K562 (cell line): ENCODE measurements around the gene HSFX3. TPM values are rescaled to one million over a fixed set of nuclear protein-coding genes. Genes with fewer than 3 reads are reported as not detected.

ENCODE experiments used
- ATF7 ChIP-seq: fragments of 450-650 bp; IDR thresholded peaks from 2 replicates; pipeline ENCODE4 v1.7.1; 2014; ENCODE audit warnings: mild to moderate bottlenecking, moderate library complexity
- BRF1 ChIP-seq: IDR thresholded peaks from 3 replicates; pipeline ENCODE4 v1.6.1; 2011; ENCODE audit warnings: borderline replicate concordance, mild to moderate bottlenecking; ENCODE audit not compliant: insufficient read length; ENCODE audit errors: extremely low read depth
- CHD4 ChIP-seq: fragments of 200-600 bp; sonication (generic); IDR thresholded peaks from 3 replicates; pipeline ENCODE4 v1.6.1; 2012; ENCODE audit warnings: low read depth, mild to moderate bottlenecking, mixed read lengths, low read length, inconsistent platforms; ENCODE audit not compliant: insufficient read depth, insufficient replicate concordance, poor library complexity, severe bottlenecking
- CREM ChIP-seq: IDR thresholded peaks from 2 replicates; pipeline ENCODE4 v1.6.1; 2014; ENCODE audit warnings: antibody characterized with exemption, low read depth
- ESRRA ChIP-seq: fragments of 450-650 bp; IDR thresholded peaks from 2 replicates; pipeline ENCODE4 v1.6.1; 2014; ENCODE audit warnings: low read depth, mild to moderate bottlenecking, moderate library complexity, borderline replicate concordance
- ILK ChIP-seq: fragments of 450-650 bp; IDR thresholded peaks from 2 replicates; pipeline ENCODE4 v1.6.1; 2016; ENCODE audit warnings: missing genetic modification characterization, low read depth, mild to moderate bottlenecking, missing compliant biosample characterization, moderate library complexity, borderline replicate concordance
- MECOM ChIP-seq: fragments of 250-450 bp; sonication (Bioruptor Pico); IDR thresholded peaks from 2 replicates; pipeline ENCODE4 v1.8.0; 2022; ENCODE audit warnings: inconsistent platforms
- NCOA1 ChIP-seq: fragments of 450-650 bp; IDR thresholded peaks from 2 replicates; pipeline ENCODE4 v1.6.1; 2016; ENCODE audit warnings: low read depth
- NEUROD1 ChIP-seq: fragments of 150-350 bp; IDR thresholded peaks from 2 replicates; pipeline ENCODE4 v1.6.1; 2014; ENCODE audit warnings: borderline replicate concordance, low read length, low read depth; ENCODE audit not compliant: partially characterized antibody
- POLR2G ChIP-seq: fragments of 200-400 bp; formaldehyde crosslinking; IDR thresholded peaks from 2 replicates; pipeline ENCODE4 v1.6.1; 2017; ENCODE audit warnings: low read depth, mild to moderate bottlenecking, antibody characterized with exemption, low read length, moderate library complexity
- ZFP36 ChIP-seq: fragments of 150-350 bp; IDR thresholded peaks from 2 replicates; pipeline ENCODE4 v1.6.1; 2018; ENCODE audit warnings: low read length, low read depth; ENCODE audit not compliant: partially characterized antibody
- ZNF280A ChIP-seq: fragments of 450-650 bp; IDR thresholded peaks from 2 replicates; pipeline ENCODE4 v1.6.1; 2018; ENCODE audit warnings: mild to moderate bottlenecking, low read depth; ENCODE audit not compliant: partially characterized antibody
- ZNF76 ChIP-seq: fragments of 250-450 bp; sonication (Bioruptor Pico); IDR thresholded peaks from 2 replicates; pipeline ENCODE4 v1.4.0; 2020; ENCODE audit warnings: mild to moderate bottlenecking, moderate library complexity, borderline replicate concordance
- polyA plus RNA-seq, 8 experiments: library from polyadenylated mRNA; depleted of rRNA in 4 of 8; stranded (reverse) in 5 of 8; unstranded in 3 of 8; fragments of >200 nt; fragmentation: Nextera tagmentation in 2 of 8; fragmentation: Illumina TruSeq in 1 of 8; extraction: Ambion mirVana in 2 of 8; extraction: Trizol in 1 of 8; gene quantifications; 2 replicates each; pipeline versions ENCODE4 v1.2.1 to v1.2.3, GENCODE V29; 2011 to 2014; ENCODE audit warnings: inconsistent platforms in 1 of 8, missing spikeins in 1 of 8
- total RNA-seq, 7 experiments: library from RNA; depleted of rRNA in 6 of 7; stranded (reverse); fragments of >200 nt in 6 of 7; fragmentation: Illumina TruSeq in 2 of 7; extraction: Trizol in 2 of 7; gene quantifications; 2 replicates each; pipeline versions ENCODE4 v1.2.1 to v1.2.3, GENCODE V29; 2011 to 2021; ENCODE audit warnings: low replicate concordance in 1 of 7
- TF ChIP-seq, protein P1 (sequence below): fragments of 250-450 bp; sonication (Bioruptor Pico); IDR thresholded peaks from 2 replicates; pipeline ENCODE4 v1.9.0; 2021; ENCODE audit warnings: mild to moderate bottlenecking, inconsistent platforms
- TF ChIP-seq, protein P2 (sequence below), 2 experiments: fragments of 250-450 bp in 1 of 2; fragments of 450-650 bp in 1 of 2; sonication (Bioruptor Pico) in 1 of 2; IDR thresholded peaks; 2 replicates each; pipeline versions ENCODE4 v1.6.1 to v1.8.0; 2016 to 2021; ENCODE audit warnings: mild to moderate bottlenecking in 2 of 2, moderate library complexity in 2 of 2, missing compliant biosample characterization in 1 of 2, missing genetic modification characterization in 1 of 2
- TF ChIP-seq, protein P3 (sequence below): fragments of 150-350 bp; conservative IDR thresholded peaks from 2 replicates; pipeline ENCODE4 v1.6.1; 2014; ENCODE audit warnings: low read length
- TF ChIP-seq, protein P4 (sequence below): sonication (generic); formaldehyde crosslinking; IDR thresholded peaks from 2 replicates; pipeline ENCODE4 v1.9.0; 2022; ENCODE audit warnings: mild to moderate bottlenecking, missing genetic modification reagents

Gene HSFX3
- total and polyA plus RNA-seq, 9 of the 15 experiments (the other 6 are each of a cell fraction or from before 2014, with no cell fraction given) = 0.08 to 0.10 TPM; not detected in 7

- TF ChIP-seq, protein P1, sequence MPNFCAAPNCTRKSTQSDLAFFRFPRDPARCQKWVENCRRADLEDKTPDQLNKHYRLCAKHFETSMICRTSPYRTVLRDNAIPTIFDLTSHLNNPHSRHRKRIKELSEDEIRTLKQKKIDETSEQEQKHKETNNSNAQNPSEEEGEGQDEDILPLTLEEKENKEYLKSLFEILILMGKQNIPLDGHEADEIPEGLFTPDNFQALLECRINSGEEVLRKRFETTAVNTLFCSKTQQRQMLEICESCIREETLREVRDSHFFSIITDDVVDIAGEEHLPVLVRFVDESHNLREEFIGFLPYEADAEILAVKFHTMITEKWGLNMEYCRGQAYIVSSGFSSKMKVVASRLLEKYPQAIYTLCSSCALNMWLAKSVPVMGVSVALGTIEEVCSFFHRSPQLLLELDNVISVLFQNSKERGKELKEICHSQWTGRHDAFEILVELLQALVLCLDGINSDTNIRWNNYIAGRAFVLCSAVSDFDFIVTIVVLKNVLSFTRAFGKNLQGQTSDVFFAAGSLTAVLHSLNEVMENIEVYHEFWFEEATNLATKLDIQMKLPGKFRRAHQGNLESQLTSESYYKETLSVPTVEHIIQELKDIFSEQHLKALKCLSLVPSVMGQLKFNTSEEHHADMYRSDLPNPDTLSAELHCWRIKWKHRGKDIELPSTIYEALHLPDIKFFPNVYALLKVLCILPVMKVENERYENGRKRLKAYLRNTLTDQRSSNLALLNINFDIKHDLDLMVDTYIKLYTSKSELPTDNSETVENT (CRISPR knock-in tag) = no peak
- TF ChIP-seq ZFP36 (no peak), ATF7 (peak; percentile 76), ESRRA (0 out of 2 replicates have a peak, but pooled peaks have one; percentile 28), POLR2G (peak; percentile 97), NCOA1 (peak; percentile 3; the same call in 1 of the 2 replicates), ZNF76 (no peak), NEUROD1 (no peak), ZNF280A (no peak), ILK (no peak), CHD4 (no peak), CREM (peak; percentile 81), MECOM (CRISPR knock-in tag) (no peak), BRF1 (no peak)
- TF ChIP-seq, protein P2, sequence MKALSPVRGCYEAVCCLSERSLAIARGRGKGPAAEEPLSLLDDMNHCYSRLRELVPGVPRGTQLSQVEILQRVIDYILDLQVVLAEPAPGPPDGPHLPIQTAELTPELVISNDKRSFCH (CRISPR knock-in tag; IDR thresholded peaks at IDR 0.05) = no peak
- TF ChIP-seq, protein P2 (tag; IDR thresholded peaks at IDR 0.05) = no peak
- TF ChIP-seq, protein P3, sequence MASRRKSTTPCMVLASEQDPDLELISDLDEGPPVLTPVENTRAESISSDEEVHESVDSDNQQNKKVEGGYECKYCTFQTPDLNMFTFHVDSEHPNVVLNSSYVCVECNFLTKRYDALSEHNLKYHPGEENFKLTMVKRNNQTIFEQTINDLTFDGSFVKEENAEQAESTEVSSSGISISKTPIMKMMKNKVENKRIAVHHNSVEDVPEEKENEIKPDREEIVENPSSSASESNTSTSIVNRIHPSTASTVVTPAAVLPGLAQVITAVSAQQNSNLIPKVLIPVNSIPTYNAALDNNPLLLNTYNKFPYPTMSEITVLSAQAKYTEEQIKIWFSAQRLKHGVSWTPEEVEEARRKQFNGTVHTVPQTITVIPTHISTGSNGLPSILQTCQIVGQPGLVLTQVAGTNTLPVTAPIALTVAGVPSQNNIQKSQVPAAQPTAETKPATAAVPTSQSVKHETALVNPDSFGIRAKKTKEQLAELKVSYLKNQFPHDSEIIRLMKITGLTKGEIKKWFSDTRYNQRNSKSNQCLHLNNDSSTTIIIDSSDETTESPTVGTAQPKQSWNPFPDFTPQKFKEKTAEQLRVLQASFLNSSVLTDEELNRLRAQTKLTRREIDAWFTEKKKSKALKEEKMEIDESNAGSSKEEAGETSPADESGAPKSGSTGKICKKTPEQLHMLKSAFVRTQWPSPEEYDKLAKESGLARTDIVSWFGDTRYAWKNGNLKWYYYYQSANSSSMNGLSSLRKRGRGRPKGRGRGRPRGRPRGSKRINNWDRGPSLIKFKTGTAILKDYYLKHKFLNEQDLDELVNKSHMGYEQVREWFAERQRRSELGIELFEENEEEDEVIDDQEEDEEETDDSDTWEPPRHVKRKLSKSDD = no peak
- TF ChIP-seq, protein P4, sequence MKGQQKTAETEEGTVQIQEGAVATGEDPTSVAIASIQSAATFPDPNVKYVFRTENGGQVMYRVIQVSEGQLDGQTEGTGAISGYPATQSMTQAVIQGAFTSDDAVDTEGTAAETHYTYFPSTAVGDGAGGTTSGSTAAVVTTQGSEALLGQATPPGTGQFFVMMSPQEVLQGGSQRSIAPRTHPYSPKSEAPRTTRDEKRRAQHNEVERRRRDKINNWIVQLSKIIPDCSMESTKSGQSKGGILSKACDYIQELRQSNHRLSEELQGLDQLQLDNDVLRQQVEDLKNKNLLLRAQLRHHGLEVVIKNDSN = no peak
Measured at GRCh38 chrX:149504915-149505651, 44.6 kb downstream of the HSFX3 start, which contains the start of gene IDS (continued).
